Left forelimb (tissue), 1 donor: ENCODE data around the gene MED12L.
"Not testable (repeated sequence)": the region's sequence is repeated elsewhere in the genome, so short reads cannot be mapped to it uniquely, and the experiment has no call there.

Source experiments
- DNase-seq: peaks from one replicate; pipeline ENCODE4 v3.0.0-alpha.2; 2018; ENCODE audit warnings: low spot score

Gene MED12L

GRCh38 chr3:151382671-151383070 is 297.2 kb downstream of the MED12L start:
- no peak for DNase-seq

GRCh38 chr3:151383111-151383510 is 297.6 kb downstream of the MED12L start:
- DNase-seq: no peak

GRCh38 chr3:151383956-151384355 is 298.5 kb downstream of the MED12L start:
- no peak for DNase-seq

- no peak for DNase-seq
Observed at GRCh38 chr3:151384741-151385174, 299.3 kb downstream of the MED12L start, which contains the start of gene P2RY12. P2RY12 (minus strand) TSS chr3:151384753; CDS start chr3:151338845, 45,908 bp downstream.

- DNase-seq: no peak
Observed at GRCh38 chr3:151386056-151386455, 300.6 kb downstream of the MED12L start.

- DNase-seq: no peak
Observed at GRCh38 chr3:151387432-151387831, 302.0 kb downstream of the MED12L start.

GRCh38 chr3:151387842-151388241 is 302.4 kb downstream of the MED12L start:
- DNase-seq: no peak

GRCh38 chr3:151391720-151392119 is 306.3 kb downstream of the MED12L start:
- no peak for DNase-seq

GRCh38 chr3:151392191-151392590 is 306.7 kb downstream of the MED12L start:
- not testable (repeated sequence) for DNase-seq

GRCh38 chr3:151393146-151393830 is 307.8 kb downstream of the MED12L start:
- no peak for DNase-seq

- no peak for DNase-seq
Observed at GRCh38 chr3:151393941-151394340, 308.5 kb downstream of the MED12L start.

GRCh38 chr3:151394611-151395010 is 309.1 kb downstream of the MED12L start:
- no peak for DNase-seq

GRCh38 chr3:151395806-151396205 is 310.3 kb downstream of the MED12L start:
- no peak for DNase-seq

GRCh38 chr3:151398895-151399294 is 313.4 kb downstream of the MED12L start:
- DNase-seq: no peak

- DNase-seq: no peak
Observed at GRCh38 chr3:151400341-151400740, 314.9 kb downstream of the MED12L start.

GRCh38 chr3:151402349-151402748 is 316.9 kb downstream of the MED12L start:
- DNase-seq: no peak

GRCh38 chr3:151403246-151403645 is 317.8 kb downstream of the MED12L start:
- no peak for DNase-seq

- no peak for DNase-seq
Observed at GRCh38 chr3:151404316-151404715, 318.9 kb downstream of the MED12L start.

- DNase-seq: no peak
Observed at GRCh38 chr3:151407928-151408327, 322.5 kb downstream of the MED12L start.

GRCh38 chr3:151410891-151411559 is 325.6 kb downstream of the MED12L start:
- DNase-seq: no peak

GRCh38 chr3:151412989-151413388 is 327.5 kb downstream of the MED12L start:
- DNase-seq: no peak

GRCh38 chr3:151415289-151415688 is 329.8 kb downstream of the MED12L start:
- DNase-seq: no peak

GRCh38 chr3:151419806-151420205 is 334.3 kb downstream of the MED12L start:
- DNase-seq: no peak

GRCh38 chr3:151421938-151422337 is 336.5 kb downstream of the MED12L start:
- no peak for DNase-seq
